GM12878 (cell line): ENCODE results near the gene UBXN11. TPM values are rescaled to one million over a fixed set of nuclear protein-coding genes. Genes with fewer than 3 reads are reported as not detected.

Source experiments
- ATAC-seq: fragments of 200-7000 bp; cut with Tn5 transposase; 3 replicates; pipeline ENCODE4 v1.9.1; 2020; ENCODE audit warnings: mild to moderate bottlenecking, moderate library complexity
- BruUV-seq: library from RNA; stranded (reverse); fragments of 400-500 nt; replicated peaks from 2 replicates; lab custom pipeline; 2021; lab: Mats Ljungman, UMichigan
- CTCF ChIA-PET: fragments of 300-600 bp; sonication (Branson Sonifier 250); formaldehyde crosslinking; extraction: SDS; loops from one replicate; lab custom pipeline; 2021; ENCODE audit warnings: inconsistent platforms; lab: Yijun Ruan, JAX
- POLR2A ChIA-PET: fragments of 350-600 bp; formaldehyde crosslinking; extraction: SDS; loops from one replicate; lab custom pipeline; 2021; ENCODE audit warnings: inconsistent platforms; lab: Charles Lee
- RAD21 ChIA-PET: fragments of 300-600 bp; sonication (Branson Sonifier 250); formaldehyde crosslinking; loops from one replicate; lab custom pipeline; 2023; ENCODE audit warnings: antibody characterized with exemption; ENCODE audit not compliant: unreplicated experiment; lab: Charles Lee
- SMC1A ChIA-PET: fragments of 300-600 bp; sonication (Branson Sonifier 250); formaldehyde crosslinking; loops from one replicate; lab custom pipeline; 2023; ENCODE audit not compliant: unreplicated experiment, uncharacterized antibody; lab: Charles Lee
- DNase-seq: peaks from one replicate; pipeline ENCODE4 v3.0.0-alpha.2; 2011; ENCODE audit warnings: low read depth, low spot score
- FAIRE-seq: peaks from 3 replicates; lab custom pipeline; 2011; peaks lifted over from hg19 to GRCh38; lab: Jason Lieb, UNC
- H2AFZ ChIP-seq: 2 replicates; pipeline ENCODE4 v1.6.0; 2011; ENCODE audit warnings: low read depth, low read length, control low read depth; ENCODE audit not compliant: control insufficient read depth
- H3K27ac ChIP-seq: 2 replicates; pipeline ENCODE4 v1.5.1; 2011; ENCODE audit warnings: control low read depth; ENCODE audit not compliant: control insufficient read depth, insufficient read depth
- H3K27me3 ChIP-seq, 2 experiments: replicated peaks in 1 of 2; 2 replicates each; pipeline versions ENCODE4 v1.6.0 to v1.6.1; 2011; ENCODE audit warnings: low read length in 1 of 2; ENCODE audit not compliant: control insufficient read depth in 2 of 2, insufficient read depth in 2 of 2
- H3K36me3 ChIP-seq, 2 experiments: 2 replicates each; pipeline ENCODE4 v1.5.1; 2011; ENCODE audit warnings: low read length in 1 of 2; ENCODE audit not compliant: control insufficient read depth in 2 of 2, insufficient read depth in 2 of 2
- H3K4me1 ChIP-seq: 2 replicates; pipeline ENCODE4 v1.6.1; 2011; ENCODE audit warnings: mild to moderate bottlenecking, low read length, moderate library complexity, mixed read lengths; ENCODE audit not compliant: control insufficient read depth, insufficient read depth
- H3K4me2 ChIP-seq: 2 replicates; pipeline ENCODE4 v1.6.0; 2011; ENCODE audit warnings: control low read depth; ENCODE audit not compliant: control insufficient read depth, insufficient read depth
- H3K4me3 ChIP-seq: fragments of 200-600 bp; sonication (generic); 2 replicates; pipeline ENCODE4 v1.5.1; 2016
- H3K79me2 ChIP-seq: 2 replicates; pipeline ENCODE4 v1.6.0; 2011; ENCODE audit warnings: low read length; ENCODE audit not compliant: control insufficient read depth, insufficient read depth
- H3K9ac ChIP-seq: 2 replicates; pipeline ENCODE4 v1.8.0; 2011; ENCODE audit warnings: low read length, control low read depth, mixed read lengths; ENCODE audit not compliant: control insufficient read depth, insufficient read depth
- H3K9me3 ChIP-seq: replicated peaks from 3 replicates; pipeline ENCODE4 v1.5.1; 2011; ENCODE audit warnings: mild to moderate bottlenecking, low read length; ENCODE audit not compliant: control insufficient read depth, insufficient read depth
- H4K20me1 ChIP-seq: 2 replicates; pipeline ENCODE4 v1.6.0; 2011; ENCODE audit not compliant: control insufficient read depth, insufficient read depth
- BACH1 ChIP-seq: fragments of 450-650 bp; IDR thresholded peaks from 2 replicates; pipeline ENCODE4 v1.6.1; 2017; ENCODE audit warnings: mild to moderate bottlenecking, borderline replicate concordance
- CHD1 ChIP-seq: IDR thresholded peaks from 2 replicates; pipeline ENCODE4 v1.6.1; 2012; ENCODE audit warnings: low read depth, low read length, improper control_type of control experiment
- DPF2 ChIP-seq: fragments of 450-650 bp; IDR thresholded peaks from 2 replicates; pipeline ENCODE4 v1.6.1; 2017; ENCODE audit warnings: mild to moderate bottlenecking
- EED ChIP-seq: sonication (generic); IDR thresholded peaks from 2 replicates; pipeline ENCODE4 v1.6.1; 2016; ENCODE audit warnings: antibody characterized with exemption, low read depth
- HDAC6 ChIP-seq: fragments of 200-600 bp; sonication (generic); IDR thresholded peaks from one replicate; pipeline ENCODE4 v1.8.0; 2017; ENCODE audit warnings: antibody characterized with exemption; ENCODE audit not compliant: unreplicated experiment
- MEF2B ChIP-seq: fragments of 450-650 bp; IDR thresholded peaks from 2 replicates; pipeline ENCODE4 v1.6.1; 2018; ENCODE audit warnings: mild to moderate bottlenecking, moderate library complexity; ENCODE audit not compliant: partially characterized antibody, poor library complexity, severe bottlenecking
- MTA3 ChIP-seq: IDR thresholded peaks from 2 replicates; pipeline ENCODE4 v1.6.1; 2012; ENCODE audit warnings: low read length, inconsistent platforms, borderline replicate concordance
- RAD21 ChIP-seq: IDR thresholded peaks from 2 replicates; pipeline ENCODE4 v1.6.1; 2011; ENCODE audit warnings: mild to moderate bottlenecking, low read depth, low read length, moderate library complexity; ENCODE audit not compliant: insufficient read depth
- SIN3A ChIP-seq: IDR thresholded peaks from 2 replicates; pipeline ENCODE4 v1.6.1; 2012; ENCODE audit warnings: low read depth, low read length, improper control_type of control experiment
- SMARCA5 ChIP-seq: fragments of 450-650 bp; IDR thresholded peaks from 2 replicates; pipeline ENCODE4 v1.6.1; 2017; ENCODE audit warnings: mild to moderate bottlenecking
- ZBED1 ChIP-seq: IDR thresholded peaks from 2 replicates; pipeline ENCODE4 v1.6.1; 2016; ENCODE audit warnings: borderline replicate concordance
- ZNF207 ChIP-seq: fragments of 450-650 bp; IDR thresholded peaks from 2 replicates; pipeline ENCODE4 v1.6.1; 2014; ENCODE audit warnings: antibody characterized with exemption, mild to moderate bottlenecking, borderline replicate concordance
- ZSCAN29 ChIP-seq: fragments of 450-650 bp; IDR thresholded peaks from 2 replicates; pipeline ENCODE4 v1.6.1; 2017; ENCODE audit warnings: mild to moderate bottlenecking, moderate library complexity
- WGBS: methylation state at CpG from one replicate; pipeline ENCODE4 v1.1.6; 2016; ENCODE audit warnings: low lambda C conversion rate; ENCODE audit not compliant: insufficient replicate concordance, insufficient coverage; ENCODE audit errors: missing lambda C conversion rate; 5-methylcytosine and 5-hydroxymethylcytosine counted together
- in situ Hi-C: fragments of 300-500 bp; cut with MboI; formaldehyde crosslinking; loops from 9 replicates; pipeline ENCODE4 v1.14.3; 2018; ENCODE audit warnings: mixed read lengths
- intact Hi-C: fragments of 100-400 bp; cut with micrococcal nuclease; formaldehyde crosslinking; loops from one replicate; pipeline ENCODE4 v1.14.2; 2022; ENCODE audit not compliant: unreplicated experiment
- polyA plus RNA-seq, 11 experiments: library from polyadenylated mRNA; depleted of rRNA in 4 of 11; unstranded in 6 of 11; stranded (reverse) in 5 of 11; fragments of >200 nt; fragmentation: Nextera tagmentation in 4 of 11; fragmentation: Illumina TruSeq in 1 of 11; extraction: Ambion mirVana in 4 of 11; extraction: Trizol in 1 of 11; gene quantifications; 1 replicate in 1 of 11; 2 replicates in 10 of 11; pipeline versions ENCODE4 v1.2.1 to v1.2.3, GENCODE V29; 2011 to 2016; ENCODE audit warnings: inconsistent platforms in 2 of 11, missing spikeins in 2 of 11, low read depth in 1 of 11
- total RNA-seq, 4 experiments: library from RNA; depleted of rRNA in 3 of 4; stranded (reverse); fragments of >200 nt in 3 of 4; fragmentation: Illumina TruSeq in 1 of 4; extraction: Trizol in 1 of 4; gene quantifications; 2 replicates each; pipeline versions ENCODE4 v1.2.1 to v1.2.3, GENCODE V29; 2013 to 2021
- TF ChIP-seq, protein P1 (sequence below): fragments of 450-650 bp; IDR thresholded peaks from 2 replicates; pipeline ENCODE4 v1.6.1; 2016; ENCODE audit warnings: mild to moderate bottlenecking
- TF ChIP-seq, protein P2 (sequence below), 3 experiments: IDR thresholded peaks in 2 of 3; conservative IDR thresholded peaks in 1 of 3; 2 replicates each; pipeline ENCODE4 v1.5.1; 2011; ENCODE audit warnings: low read depth in 3 of 3, low read length in 3 of 3, mild to moderate bottlenecking in 3 of 3, control low read depth in 2 of 3, moderate library complexity in 2 of 3, inconsistent platforms in 1 of 3, mixed read lengths in 1 of 3; ENCODE audit not compliant: control insufficient read depth in 2 of 3, insufficient read depth in 1 of 3; ENCODE audit errors: extremely low read depth in 1 of 3

UBXN11 gene
- total and polyA plus RNA-seq, 10 of the 15 experiments (the other 5 are each of a cell fraction or from before 2014, with no cell fraction given), result 0.32 to 34.4 (median 9.6) TPM

GRCh38 chr1:26237230-26237966 is 69.0 kb downstream of the UBXN11 start (continued):
- TF ChIP-seq BACH1 (peak; percentile 98), CHD1 (no peak), SIN3A (0 out of 2 replicates have a peak, but pooled peaks have one; percentile 35)

- Histone ChIP-seq H3K4me1 (peaks cover 9% of the 10 kb centered on the region), H3K27ac (peak overlapping the region; percentile 66), H3K27me3 (no peaks in the 10 kb centered on the region), H3K36me3 (no peaks in the 10 kb centered on the region), H2AFZ (peak overlapping the region; percentile 98), H3K4me3 (peak overlapping the region; percentile 98), H3K4me2 (peak overlapping the region; percentile 83), H3K79me2 (peaks cover 51% of the 10 kb centered on the region), H4K20me1 (no peaks in the 10 kb centered on the region), H3K9me3 (no peaks in the 10 kb centered on the region), H3K9ac (peak overlapping the region; percentile 78)
- intact Hi-C loops (loop anchor here (1.0 to 5.0 kb wide), 3 partner anchors 66 to 124 kb away; partner anchors contain the start of genes CD52, PDIK1L and ZNF593), in situ Hi-C loops (loop anchor here (5.0 kb wide), 1 partner anchor 128 kb away; no protein-coding TSS in a partner anchor)
- CTCF ChIA-PET, result interaction anchor here (0.6 to 7.3 kb wide), 42 partner anchors 12 to 1879 kb away, joined by 3 to 110 read pairs (median 5); partner anchors contain the start of genes C1orf232, CATSPER4, CD52 and CNKSR1
- ATAC-seq, result peak; percentile 1; the same call in 2 of the 3 replicates
- POLR2A ChIA-PET, result interaction anchor here (0.5 to 2.4 kb wide), 14 partner anchors 13 to 1151 kb away, joined by 3 to 11 read pairs (median 4); partner anchors contain the start of genes C1orf232, CD52, SH3BGRL3 and UBXN11
- DNase-seq, result no peak
- no TSS peak for BruUV-seq
- WGBS, result under 1% methylated on average over 30 of the region's 30 CpGs
- FAIRE-seq, result peak; percentile 72
- SMC1A ChIA-PET, result interaction anchor here (0.6 to 4.4 kb wide), 15 partner anchors 14 to 121 kb away, joined by 3 to 23 read pairs (median 5); partner anchors contain the start of genes SH3BGRL3, ZNF593 and ZNF593OS
- RAD21 ChIA-PET, result interaction anchor here (0.7 to 3.0 kb wide), 17 partner anchors 28 to 197 kb away, joined by 3 to 44 read pairs (median 4); partner anchors contain the start of genes CD52, DHDDS, SH3BGRL3 and ZNF593
- TF ChIP-seq DPF2 (peak; percentile 88), ZSCAN29 (no peak), BACH1 (no peak), SMARCA5 (peak; percentile 42; the same call in 1 of the 2 replicates), MEF2B (peak; percentile 56), RAD21 (no peak), ZNF207 (0 out of 2 replicates have a peak, but pooled peaks have one; percentile 5), EED (no peak), ZBED1 (no peak), MTA3 (no peak), CHD1 (no peak), HDAC6 (no peak)
- TF ChIP-seq, protein P1, sequence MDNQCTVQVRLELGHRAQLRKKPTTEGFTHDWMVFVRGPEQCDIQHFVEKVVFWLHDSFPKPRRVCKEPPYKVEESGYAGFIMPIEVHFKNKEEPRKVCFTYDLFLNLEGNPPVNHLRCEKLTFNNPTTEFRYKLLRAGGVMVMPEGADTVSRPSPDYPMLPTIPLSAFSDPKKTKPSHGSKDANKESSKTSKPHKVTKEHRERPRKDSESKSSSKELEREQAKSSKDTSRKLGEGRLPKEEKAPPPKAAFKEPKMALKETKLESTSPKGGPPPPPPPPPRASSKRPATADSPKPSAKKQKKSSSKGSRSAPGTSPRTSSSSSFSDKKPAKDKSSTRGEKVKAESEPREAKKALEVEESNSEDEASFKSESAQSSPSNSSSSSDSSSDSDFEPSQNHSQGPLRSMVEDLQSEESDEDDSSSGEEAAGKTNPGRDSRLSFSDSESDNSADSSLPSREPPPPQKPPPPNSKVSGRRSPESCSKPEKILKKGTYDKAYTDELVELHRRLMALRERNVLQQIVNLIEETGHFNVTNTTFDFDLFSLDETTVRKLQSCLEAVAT, result 0 out of 2 replicates have a peak, but pooled peaks have one; percentile 38
- TF ChIP-seq, protein P2, sequence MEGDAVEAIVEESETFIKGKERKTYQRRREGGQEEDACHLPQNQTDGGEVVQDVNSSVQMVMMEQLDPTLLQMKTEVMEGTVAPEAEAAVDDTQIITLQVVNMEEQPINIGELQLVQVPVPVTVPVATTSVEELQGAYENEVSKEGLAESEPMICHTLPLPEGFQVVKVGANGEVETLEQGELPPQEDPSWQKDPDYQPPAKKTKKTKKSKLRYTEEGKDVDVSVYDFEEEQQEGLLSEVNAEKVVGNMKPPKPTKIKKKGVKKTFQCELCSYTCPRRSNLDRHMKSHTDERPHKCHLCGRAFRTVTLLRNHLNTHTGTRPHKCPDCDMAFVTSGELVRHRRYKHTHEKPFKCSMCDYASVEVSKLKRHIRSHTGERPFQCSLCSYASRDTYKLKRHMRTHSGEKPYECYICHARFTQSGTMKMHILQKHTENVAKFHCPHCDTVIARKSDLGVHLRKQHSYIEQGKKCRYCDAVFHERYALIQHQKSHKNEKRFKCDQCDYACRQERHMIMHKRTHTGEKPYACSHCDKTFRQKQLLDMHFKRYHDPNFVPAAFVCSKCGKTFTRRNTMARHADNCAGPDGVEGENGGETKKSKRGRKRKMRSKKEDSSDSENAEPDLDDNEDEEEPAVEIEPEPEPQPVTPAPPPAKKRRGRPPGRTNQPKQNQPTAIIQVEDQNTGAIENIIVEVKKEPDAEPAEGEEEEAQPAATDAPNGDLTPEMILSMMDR (IDR thresholded peaks at IDR 0.05 in 2 of 3, conservative IDR thresholded peaks at IDR 0.05 in 1 of 3; ENCODE audit: control insufficient read depth in 2 of 3, extremely low read depth in 1 of 3, insufficient read depth in 1 of 3, low read depth in 3 of 3, low read length in 3 of 3), result peak; percentile 1 to 33 (median 16); a peak in 2 of 6 replicates
These were observed 71.6 kb downstream of the UBXN11 start for GRCh38 chr1:26234644-26235370.
